RCC 7860 (cell line): ENCODE results near the gene ZNF205.

Experiments
- DNase-seq: peaks from one replicate; pipeline ENCODE4 v3.0.0-alpha.2; 2015; ENCODE audit warnings: low spot score
- FAIRE-seq: peaks from 2 replicates; lab custom pipeline; 2012; peaks lifted over from hg19 to GRCh38; lab: Jason Lieb, UNC

The ZNF205 gene

DNA sequence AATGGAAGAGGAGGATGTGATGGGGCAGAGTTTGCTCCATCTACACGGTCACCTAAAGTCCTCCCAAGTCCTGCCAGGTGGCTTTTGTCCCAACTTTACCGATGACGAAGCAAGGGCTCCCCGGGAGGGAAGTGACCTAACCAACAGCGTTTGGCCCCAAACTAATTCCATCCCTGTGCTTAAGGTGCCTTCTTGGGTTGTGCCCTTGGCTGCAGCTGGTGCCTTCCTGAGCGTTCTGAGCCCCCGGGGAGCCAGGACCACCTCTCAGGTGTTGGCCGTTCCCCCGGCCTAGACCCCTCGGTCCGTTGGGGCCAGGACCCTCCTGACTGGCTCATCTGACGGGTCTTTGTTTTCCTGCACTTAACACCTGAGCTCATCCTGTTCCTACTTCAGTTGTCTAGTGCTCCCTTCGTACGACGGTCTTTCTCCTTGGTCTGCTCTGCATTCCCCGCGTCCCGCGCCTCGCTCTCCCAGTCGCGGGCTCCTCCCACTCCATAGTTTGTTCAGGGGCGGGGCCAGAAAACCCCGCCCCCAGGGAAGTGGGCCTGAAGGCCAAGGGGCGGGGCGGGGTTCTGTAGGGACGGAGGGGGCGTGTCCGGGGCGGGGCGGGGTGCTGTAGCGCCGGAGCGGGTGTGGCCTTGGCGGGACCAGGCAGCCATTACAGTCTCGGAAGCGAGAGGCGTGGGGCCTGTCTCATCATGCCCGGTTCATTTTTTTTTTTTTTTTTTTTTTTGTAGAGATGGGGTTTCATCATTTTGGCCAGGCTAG lies 12.5 kb upstream of the ZNF205 start:
- no peak for FAIRE-seq
- DNase-seq, result peak; percentile 34

DNA sequence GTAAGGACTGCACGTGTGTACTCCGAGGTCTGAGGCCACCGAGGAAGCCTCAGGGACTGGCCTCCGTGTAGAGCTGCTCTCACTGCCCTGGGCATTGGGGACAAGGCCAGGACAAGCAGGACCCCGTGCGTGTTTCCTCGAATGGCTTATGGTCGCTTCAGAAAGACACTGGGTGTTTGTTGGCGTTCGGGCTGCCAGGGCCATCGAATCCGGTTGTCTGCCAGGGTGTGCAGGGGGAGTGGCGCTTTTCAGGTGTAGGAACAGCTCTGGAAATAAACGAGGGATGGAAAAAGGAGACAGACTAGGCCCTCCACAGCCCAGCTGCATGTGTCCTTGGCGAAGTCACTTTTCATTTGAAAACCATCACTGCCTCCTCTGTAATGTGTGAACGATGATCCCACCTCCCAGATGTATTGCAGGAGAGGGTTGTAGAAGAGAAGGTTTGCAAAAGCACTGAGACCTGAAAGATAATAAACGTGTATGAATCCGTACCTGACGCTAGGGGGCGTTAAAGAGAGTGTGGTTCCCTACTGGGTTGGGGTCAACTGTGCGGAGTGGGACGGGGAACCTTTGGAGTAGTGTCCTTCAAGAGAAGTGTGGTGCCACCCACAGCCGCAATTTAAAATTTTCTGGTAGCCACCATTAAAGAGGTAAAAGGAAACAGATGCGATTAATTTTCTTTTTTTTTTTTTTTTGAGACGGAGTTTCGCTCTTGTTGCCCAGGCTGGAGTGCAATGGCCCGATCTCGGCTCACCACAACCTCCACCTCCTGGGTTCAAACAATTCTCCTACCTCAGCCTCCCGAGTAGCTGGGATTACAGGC lies 11.2 kb upstream of the ZNF205 start:
- DNase-seq, result no peak
- FAIRE-seq, result no peak

GRCh38 chr16:3101841-3102470 lies 10.4 kb upstream of the ZNF205 start:
- no peak for FAIRE-seq
- no peak for DNase-seq

GRCh38 chr16:3106205-3106928 lies 6.0 kb upstream of the ZNF205 start:
- FAIRE-seq, result no peak
- DNase-seq, result peak; percentile 60

- no peak for DNase-seq
- FAIRE-seq, result no peak
Observed at GRCh38 chr16:3112881-3113574, 642 bp downstream of the ZNF205 start.

DNA sequence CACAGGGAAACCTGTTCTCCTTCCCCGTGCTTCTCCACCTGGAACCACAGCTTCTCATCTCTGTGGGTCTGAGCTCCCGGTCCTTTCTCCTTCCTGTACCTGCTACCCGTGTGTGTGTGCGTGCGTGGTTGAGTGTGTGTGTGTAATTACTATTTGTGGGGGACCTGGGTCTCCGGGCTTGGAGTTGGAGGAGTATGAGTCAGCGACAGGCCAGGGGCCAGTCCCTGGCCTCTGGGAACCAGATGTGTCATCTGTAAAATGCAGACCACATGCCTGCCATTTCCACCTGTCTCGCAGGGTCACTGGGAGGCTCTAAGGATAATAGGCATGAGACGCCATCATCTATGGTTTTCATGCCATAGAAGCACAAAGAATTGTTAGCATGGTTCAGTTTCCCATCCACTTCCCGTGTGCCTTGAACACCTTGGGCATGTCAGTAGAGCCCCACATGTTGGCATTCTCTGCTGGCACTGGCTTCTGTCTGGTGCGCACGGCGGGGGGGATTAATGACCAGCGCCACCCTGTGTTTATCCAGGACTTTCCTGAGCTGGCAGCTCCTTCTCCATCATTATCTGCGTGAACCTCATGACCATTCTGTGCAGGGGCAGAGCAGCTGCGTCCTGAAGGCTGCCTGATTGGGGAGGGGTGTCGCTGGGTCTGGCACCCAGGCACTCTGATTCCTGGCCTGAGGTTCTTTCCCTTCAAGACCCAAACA lies 1.5 kb downstream of the ZNF205 start:
- DNase-seq (peak; percentile 59), FAIRE-seq (no peak)

DNA sequence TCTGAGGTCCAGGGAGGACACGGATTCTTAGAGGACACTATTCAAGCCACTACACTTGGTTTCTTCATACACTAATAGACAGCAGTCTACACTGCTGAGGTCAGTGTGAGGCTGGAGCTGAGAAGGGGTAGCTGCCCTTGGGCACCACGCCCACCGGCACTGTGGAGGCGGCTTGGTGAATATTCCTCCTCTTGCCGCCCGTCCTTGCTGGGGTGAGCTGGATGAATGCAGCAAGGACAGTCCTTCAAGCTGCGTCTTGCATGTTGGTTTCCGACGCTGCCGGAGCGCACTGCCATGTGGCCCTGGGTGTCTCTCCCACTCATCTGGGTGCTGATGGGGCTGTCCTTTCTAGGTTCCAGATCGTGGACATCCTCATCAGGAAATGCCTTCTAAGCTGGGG lies 2.6 kb downstream of the ZNF205 start:
- DNase-seq (no peak), FAIRE-seq (no peak)

DNA sequence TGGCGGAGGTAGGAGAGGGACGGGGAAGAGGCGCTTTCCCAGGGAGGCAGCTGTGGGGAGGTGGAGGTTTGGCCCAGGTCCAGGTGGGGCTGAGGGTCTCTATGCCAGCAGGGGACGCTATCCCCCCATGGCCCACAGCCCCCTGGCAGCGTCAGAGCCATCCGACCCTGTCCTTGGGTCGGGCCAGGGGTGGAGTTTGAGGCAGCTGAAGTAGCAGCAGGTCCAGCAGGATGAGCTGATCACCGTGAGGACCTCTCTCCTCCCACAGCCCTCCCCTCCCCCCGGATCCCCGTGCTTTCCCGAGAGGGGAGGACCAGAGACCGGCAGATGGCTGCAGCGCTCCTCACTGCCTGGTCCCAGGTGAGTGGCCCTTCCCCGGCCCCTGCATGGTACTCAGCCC lies 3.2 kb downstream of the ZNF205 start:
- FAIRE-seq (no peak), DNase-seq (no peak)

GRCh38 chr16:3118204-3118790 lies 5.9 kb downstream of the ZNF205 start:
- FAIRE-seq (no peak), DNase-seq (no peak)

- DNase-seq, result no peak
- no peak for FAIRE-seq
Observed at GRCh38 chr16:3118846-3119245, 6.5 kb downstream of the ZNF205 start.

- FAIRE-seq (no peak), DNase-seq (no peak)
Observed at GRCh38 chr16:3119286-3119685, 6.9 kb downstream of the ZNF205 start.

- FAIRE-seq, result no peak
- DNase-seq, result no peak
Observed at GRCh38 chr16:3119701-3120408, 7.5 kb downstream of the ZNF205 start.

DNA sequence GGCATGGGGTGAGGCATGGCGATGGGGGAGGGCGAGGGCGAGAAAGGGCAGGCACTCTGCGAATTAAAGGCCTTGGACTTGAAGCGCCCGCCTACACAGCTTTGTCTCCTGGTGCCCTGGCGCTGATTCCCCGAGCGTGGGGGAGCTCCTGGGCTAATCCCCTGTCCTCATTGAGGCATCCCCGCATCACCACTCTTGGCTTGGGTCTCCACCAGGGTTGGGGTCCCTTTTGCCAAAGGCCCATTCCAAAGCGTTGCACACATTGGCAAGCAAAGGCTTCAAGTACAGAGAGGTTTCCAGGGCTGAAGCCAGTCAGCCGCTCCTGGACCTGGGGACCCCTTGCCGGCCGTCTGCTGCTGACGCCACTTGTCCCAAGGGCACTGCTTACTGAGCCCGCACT lies 8.0 kb downstream of the ZNF205 start:
- FAIRE-seq (no peak), DNase-seq (no peak)

GRCh38 chr16:3121851-3122467 lies 9.6 kb downstream of the ZNF205 start:
- DNase-seq (no peak), FAIRE-seq (no peak)

DNA sequence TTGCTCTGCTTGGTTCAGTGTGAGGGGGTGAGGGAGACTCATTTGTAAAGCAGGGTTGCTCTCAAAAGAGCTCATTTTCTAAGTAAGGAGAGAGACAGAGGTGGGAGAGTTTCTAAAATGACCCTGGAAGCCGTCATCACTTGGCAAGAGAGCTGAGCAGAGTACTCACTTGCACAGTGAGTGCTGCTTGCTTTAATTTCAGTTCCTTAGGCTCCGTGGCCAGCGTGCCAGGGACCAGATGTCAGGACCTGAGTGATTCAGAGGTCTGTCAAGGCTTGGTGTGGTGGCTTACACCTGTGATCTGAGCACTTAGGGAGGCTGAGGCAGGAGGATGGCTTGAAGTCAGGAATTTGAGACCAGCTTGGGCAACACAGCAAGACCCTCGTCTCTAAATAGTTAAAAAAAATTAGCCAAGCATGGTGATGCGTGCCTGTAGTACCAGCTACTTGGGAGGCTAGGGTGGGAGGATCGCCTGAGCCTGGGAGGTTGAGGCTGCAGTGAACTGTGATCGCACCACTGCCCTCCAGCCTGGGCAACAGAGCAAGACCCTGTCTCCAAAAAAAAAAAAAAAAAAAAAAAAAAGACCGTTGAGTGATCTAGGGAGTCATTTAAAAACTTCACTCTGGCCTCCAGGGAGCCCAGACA lies 10.7 kb downstream of the ZNF205 start:
- DNase-seq, result no peak
- no peak for FAIRE-seq

- FAIRE-seq, result peak; percentile 76
- DNase-seq, result peak; percentile 85
Observed at GRCh38 chr16:3123986-3124886, 11.8 kb downstream of the ZNF205 start.

GRCh38 chr16:3127745-3128144 lies 15.4 kb downstream of the ZNF205 start:
- no peak for FAIRE-seq
- DNase-seq, result no peak
